A549 (cell line): ENCODE results near the gene KCNMA1. TPM values are rescaled to one million over a fixed set of nuclear protein-coding genes. Genes with fewer than 3 reads are reported as not detected.
A peak's percentile ranks its signal among the peaks of the same experiment; 100 is the strongest.

ENCODE experiments used
- ATAC-seq, 2 experiments: fragments of 200-7000 bp in 1 of 2; fragments of >200 bp in 1 of 2; cut with Nextera tagmentation in 1 of 2; cut with Tn5 transposase in 1 of 2; 3 replicates each; pipeline versions ENCODE4 v1.8.0 to v1.9.1; 2018 to 2020; ENCODE audit warnings: mild to moderate bottlenecking in 1 of 2, moderate library complexity in 1 of 2
- CTCF ChIA-PET: fragments of 300-600 bp; sonication (Branson Sonifier 250); formaldehyde crosslinking; extraction: SDS; loops from one replicate; lab custom pipeline; 2021; ENCODE audit warnings: antibody characterized with exemption, inconsistent platforms; lab: Yijun Ruan, JAX
- POLR2A ChIA-PET: fragments of 350-600 bp; formaldehyde crosslinking; extraction: SDS; loops from one replicate; lab custom pipeline; 2021; ENCODE audit warnings: antibody characterized with exemption, inconsistent platforms; lab: Yijun Ruan, JAX
- DNase-seq, 2 experiments: peaks; one replicate each; pipeline versions ENCODE4 v3.0.0 to v3.0.0-alpha.2; 2011 to 2016; ENCODE audit warnings: low read depth in 1 of 2, low spot score in 1 of 2
- FAIRE-seq: peaks from 2 replicates; lab custom pipeline; 2011; peaks lifted over from hg19 to GRCh38; lab: Jason Lieb, UNC
- H3K27ac ChIP-seq, 2 experiments: fragments of >200 bp; sonication (Bioruptor Twin); formaldehyde crosslinking; 3 replicates each; pipeline ENCODE4 v1.5.1; 2016 to 2017
- H3K4me1 ChIP-seq: fragments of >200 bp; sonication (Bioruptor Twin); formaldehyde crosslinking; 3 replicates; pipeline ENCODE4 v1.6.1; 2016
- H3K4me2 ChIP-seq: fragments of >200 bp; sonication (Bioruptor Twin); formaldehyde crosslinking; 3 replicates; pipeline ENCODE4 v1.6.1; 2016
- H3K4me3 ChIP-seq: fragments of >200 bp; sonication (Bioruptor Twin); formaldehyde crosslinking; 3 replicates; pipeline ENCODE4 v1.5.1; 2016
- H3K9me3 ChIP-seq: fragments of >200 bp; sonication (Bioruptor Twin); formaldehyde crosslinking; 3 replicates; pipeline ENCODE4 v1.6.1; 2016
- ATOH8 ChIP-seq: fragments of 250-450 bp; sonication (Bioruptor Pico); IDR thresholded peaks from 2 replicates; pipeline ENCODE4 v1.5.0; 2020; ENCODE audit warnings: low read depth, mild to moderate bottlenecking, moderate library complexity
- CEBPB ChIP-seq, 2 experiments: fragments of >200 bp in 1 of 2; sonication (Bioruptor Twin) in 1 of 2; formaldehyde crosslinking in 1 of 2; IDR thresholded peaks; 2 replicates each; pipeline ENCODE4 v1.6.1; 2012 to 2016
- E2F6 ChIP-seq: IDR thresholded peaks from 2 replicates; pipeline ENCODE4 v1.6.1; 2012; ENCODE audit warnings: low read depth, borderline replicate concordance
- EHF ChIP-seq: fragments of 250-450 bp; sonication (Bioruptor Pico); IDR thresholded peaks from 2 replicates; pipeline ENCODE4 v1.5.0; 2020; ENCODE audit warnings: mild to moderate bottlenecking
- ELK1 ChIP-seq: fragments of 150-350 bp; IDR thresholded peaks from 2 replicates; pipeline ENCODE4 v1.6.1; 2014; ENCODE audit warnings: low read depth, mild to moderate bottlenecking, low read length
- EP300 ChIP-seq, 2 experiments: fragments of >200 bp; sonication (Bioruptor Twin); formaldehyde crosslinking; IDR thresholded peaks; 2 replicates in 1 of 2; 3 replicates in 1 of 2; pipeline ENCODE4 v1.6.1; 2016 to 2017
- FOSL2 ChIP-seq, 2 experiments: fragments of 450-650 bp in 1 of 2; fragments of >200 bp in 1 of 2; sonication (Bioruptor Twin) in 1 of 2; formaldehyde crosslinking; IDR thresholded peaks; 2 replicates each; pipeline versions ENCODE4 v1.5.0 to v1.6.1; 2016 to 2020; ENCODE audit warnings: mild to moderate bottlenecking in 1 of 2, moderate library complexity in 1 of 2
- GATA3 ChIP-seq: IDR thresholded peaks from 2 replicates; pipeline ENCODE4 v1.6.1; 2012; ENCODE audit warnings: borderline replicate concordance
- JUN ChIP-seq, 2 experiments: fragments of >200 bp; sonication (Bioruptor Twin); formaldehyde crosslinking; IDR thresholded peaks; 2 replicates in 1 of 2; 3 replicates in 1 of 2; pipeline ENCODE4 v1.6.1; 2016 to 2017
- JUNB ChIP-seq: fragments of >200 bp; sonication (Bioruptor Twin); formaldehyde crosslinking; IDR thresholded peaks from 2 replicates; pipeline ENCODE4 v1.6.1; 2016
- MAFK ChIP-seq: fragments of 450-650 bp; IDR thresholded peaks from 2 replicates; pipeline ENCODE4 v1.6.1; 2014; ENCODE audit not compliant: partially characterized antibody
- MAX ChIP-seq: IDR thresholded peaks from 2 replicates; pipeline ENCODE4 v1.6.1; 2012
- NR3C1 ChIP-seq: fragments of >200 bp; sonication (Bioruptor Twin); formaldehyde crosslinking; IDR thresholded peaks from 3 replicates; pipeline ENCODE4 v1.6.1; 2017
- RNF2 ChIP-seq: fragments of 200-600 bp; sonication (generic); IDR thresholded peaks from 2 replicates; pipeline ENCODE4 v1.6.1; 2016; ENCODE audit warnings: low read depth, mild to moderate bottlenecking, antibody characterized with exemption, moderate library complexity, borderline replicate concordance
- SMC3 ChIP-seq: fragments of >200 bp; sonication (Bioruptor Twin); formaldehyde crosslinking; IDR thresholded peaks from 3 replicates; pipeline ENCODE4 v1.6.1; 2018; ENCODE audit warnings: inconsistent platforms
- TP53 ChIP-seq: fragments of 250-450 bp; sonication (Bioruptor Pico); IDR thresholded peaks from 2 replicates; pipeline ENCODE4 v1.5.0; 2021; ENCODE audit warnings: mild to moderate bottlenecking, moderate library complexity
- USF2 ChIP-seq: fragments of 450-650 bp; IDR thresholded peaks from 2 replicates; pipeline ENCODE4 v1.6.1; 2014; ENCODE audit warnings: antibody characterized with exemption
- WGBS: methylation state at CpG from one replicate; pipeline ENCODE4 v1.1.6; 2017; ENCODE audit errors: missing lambda C conversion rate; 5-methylcytosine and 5-hydroxymethylcytosine counted together
- polyA plus RNA-seq, 4 experiments: library from polyadenylated mRNA; depleted of rRNA in 3 of 4; stranded (reverse); fragments of >200 nt; fragmentation: RNase III in 1 of 4; extraction: RNeasy Plus Mini Kit Qiagen cat#74134 plus additional on column Dnase treatment in 1 of 4; gene quantifications; 2 replicates in 3 of 4; 3 replicates in 1 of 4; pipeline ENCODE4 v1.2.3, GENCODE V29; 2011 to 2017

KCNMA1 gene
- polyA plus RNA-seq, 2 of the 4 experiments (the other 2 are of a cell fraction), result 14.9 to 30.6 TPM

- ATAC-seq (peak; percentile 62 to 70; a peak in 5 of 6 replicates), DNase-seq (peak; percentile 55 to 83), FAIRE-seq (no peak)
- Histone ChIP-seq H3K4me2 (peak overlapping the region; percentile 44), H3K9me3 (no peaks in the 10 kb centered on the region), H3K4me3 (no peak overlapping the region), H3K4me1 (peaks cover 64% of the 10 kb centered on the region), H3K27ac (peak overlapping the region; percentile 67 to 82)
- POLR2A ChIA-PET, result no interaction called here
- CTCF ChIA-PET, result interaction anchor here (0.6 to 1.3 kb wide), 3 partner anchors 16 to 409 kb away, joined by 3 read pairs; no protein-coding TSS in a partner anchor
- WGBS, result 20% methylated on average over 4 of the region's 4 CpGs
- TF ChIP-seq TP53 (CRISPR knock-in tag) (no peak), MAFK (peak; percentile 62), FOSL2 (IDR thresholded peaks at IDR 0.05) (no peak), FOSL2 (CRISPR knock-in tag; IDR thresholded peaks at IDR 0.05) (peak; percentile 61), CEBPB (IDR thresholded peaks at IDR 0.05) (no peak), GATA3 (peak; percentile 60; the same call in 1 of the 2 replicates), MAX (peak; percentile 76), JUN (IDR thresholded peaks at IDR 0.05) (peak in 1 of 2 experiments; percentile 55; a peak in 2 of 5 replicates), JUNB (peak; percentile 30; the same call in 1 of the 2 replicates), USF2 (peak; percentile 81), EP300 (IDR thresholded peaks at IDR 0.05) (peak; percentile 22 to 51; a peak in 2 of 5 replicates), ELK1 (no peak)
These were observed 54.9 kb downstream of the KCNMA1 start for GRCh38 chr10:77582710-77583115.

GRCh38 chr10:77581738-77582137 is 55.9 kb downstream of the KCNMA1 start:
- ChIA-PET CTCF (interaction anchor here (1.3 kb wide), 1 partner anchor 17 kb away, joined by 3 read pairs; no protein-coding TSS in a partner anchor), POLR2A (no interaction called here)
- peaks cover 55% of the 10 kb centered on the region for H3K4me1 ChIP-seq
- FAIRE-seq, result no peak
- no peak overlapping the region for H3K4me3 ChIP-seq
- no peaks in the 10 kb centered on the region for H3K9me3 ChIP-seq
- H3K4me2 ChIP-seq, result no peak overlapping the region; the same call in 2 of the 3 replicates
- 95% methylated on average over 3 of the region's 4 CpGs for WGBS
- ATAC-seq, result no peak
- DNase-seq, result no peak
- no peak for TF ChIP-seq E2F6
- no peak for TF ChIP-seq NR3C1
- TF ChIP-seq SMC3, result no peak
- TF ChIP-seq ATOH8, result no peak
- no peak for TF ChIP-seq RNF2
- TF ChIP-seq EHF (CRISPR knock-in tag), result no peak
- H3K27ac ChIP-seq, result peak overlapping the region; percentile 67 to 82; a peak in 5 of 6 replicates

- FAIRE-seq (no peak), DNase-seq (no peak), ATAC-seq (no peak)
- WGBS, result 88% methylated on average over 2 of the region's 2 CpGs
- no peak for TF ChIP-seq SMC3
- H3K4me3 ChIP-seq, result no peak overlapping the region
- peak overlapping the region; percentile 40 to 82; a peak in 5 of 6 replicates for H3K27ac ChIP-seq
- POLR2A ChIA-PET, result no interaction called here
- CTCF ChIA-PET, result interaction anchor here (0.7 to 2.0 kb wide), 4 partner anchors 9 to 186 kb away, joined by 3 to 5 read pairs (median 4); no protein-coding TSS in a partner anchor
- no peak overlapping the region for H3K4me2 ChIP-seq
- peaks cover 46% of the 10 kb centered on the region for H3K4me1 ChIP-seq
- no peaks in the 10 kb centered on the region for H3K9me3 ChIP-seq
These were observed 57.1 kb downstream of the KCNMA1 start for GRCh38 chr10:77580482-77580881.
